ENCODE measurements around the gene CDKAL1. TPM values are rescaled to one million over a fixed set of nuclear protein-coding genes. Genes with fewer than 3 reads are reported as not detected.

CDKAL1 gene
- total RNA-seq, 4 donors from 2014 or later, result 10.1 to 22.0 (median 12.5) TPM

- Histone ChIP-seq H3K36me3 (peaks cover 20% of the 10 kb centered on the region), H3K4me1 (no peaks in the 10 kb centered on the region), H3K27ac (no peak overlapping the region), H3K9me3 (no peaks in the 10 kb centered on the region), H3K27me3 (no peaks in the 10 kb centered on the region), H3K4me3 (no peak overlapping the region)
- DNase-seq (ENCODE audit: low spot score in 2 of 2), result no peak
- TF ChIP-seq CTCF (IDR thresholded peaks at IDR 0.05) (no peak), EP300 (IDR thresholded peaks at IDR 0.05) (no peak), POLR2AphosphoS5 (IDR thresholded peaks at IDR 0.05) (no peak), POLR2A (IDR thresholded peaks at IDR 0.05) (no peak)
- 54% methylated on average over 3 of the region's 3 CpGs for WGBS
Observed at GRCh38 chr6:20599302-20600051, 65.2 kb downstream of the CDKAL1 start.

GRCh38 chr6:20600831-20601230, 66.6 kb downstream of the CDKAL1 start:
- peaks cover 17% of the 10 kb centered on the region for H3K36me3 ChIP-seq
- no peak for TF ChIP-seq POLR2A (IDR thresholded peaks at IDR 0.05)
- TF ChIP-seq EP300 (IDR thresholded peaks at IDR 0.05), result no peak
- TF ChIP-seq POLR2AphosphoS5 (IDR thresholded peaks at IDR 0.05), result no peak
- no peak for TF ChIP-seq CTCF (IDR thresholded peaks at IDR 0.05)
- no peaks in the 10 kb centered on the region for H3K9me3 ChIP-seq
- no peaks in the 10 kb centered on the region for H3K27me3 ChIP-seq
- H3K27ac ChIP-seq, result no peak overlapping the region
- no peak overlapping the region for H3K4me3 ChIP-seq
- no peaks in the 10 kb centered on the region for H3K4me1 ChIP-seq
- no peak for DNase-seq (ENCODE audit: low spot score in 2 of 2)
- WGBS, result 62% methylated on average over 3 of the region's 3 CpGs

- no peaks in the 10 kb centered on the region for H3K4me1 ChIP-seq
- no peak overlapping the region for H3K4me3 ChIP-seq
- no peaks in the 10 kb centered on the region for H3K9me3 ChIP-seq
- H3K36me3 ChIP-seq, result no peaks in the 10 kb centered on the region
- no peaks in the 10 kb centered on the region for H3K27me3 ChIP-seq
- no peak for DNase-seq (ENCODE audit: low spot score in 2 of 2)
- no peak overlapping the region for H3K27ac ChIP-seq
- no peak for TF ChIP-seq EP300 (IDR thresholded peaks at IDR 0.05)
- no peak for TF ChIP-seq POLR2A (IDR thresholded peaks at IDR 0.05)
- TF ChIP-seq POLR2AphosphoS5 (IDR thresholded peaks at IDR 0.05), result no peak
- no peak for TF ChIP-seq CTCF (IDR thresholded peaks at IDR 0.05)
Observed at GRCh38 chr6:20604159-20604558, 69.9 kb downstream of the CDKAL1 start.

GRCh38 chr6:20605061-20605460, 70.8 kb downstream of the CDKAL1 start:
- no peaks in the 10 kb centered on the region for H3K9me3 ChIP-seq
- H3K4me1 ChIP-seq, result no peaks in the 10 kb centered on the region
- no peak overlapping the region for H3K27ac ChIP-seq
- no peak overlapping the region for H3K4me3 ChIP-seq
- no peaks in the 10 kb centered on the region for H3K27me3 ChIP-seq
- DNase-seq (ENCODE audit: low spot score in 2 of 2), result no peak
- WGBS, result 62% methylated on average over 1 of the region's 1 CpG
- TF ChIP-seq POLR2AphosphoS5 (IDR thresholded peaks at IDR 0.05), result no peak
- TF ChIP-seq EP300 (IDR thresholded peaks at IDR 0.05), result no peak
- no peak for TF ChIP-seq POLR2A (IDR thresholded peaks at IDR 0.05)
- TF ChIP-seq CTCF (IDR thresholded peaks at IDR 0.05), result no peak
- H3K36me3 ChIP-seq, result no peaks in the 10 kb centered on the region

- Histone ChIP-seq H3K4me3 (no peak overlapping the region), H3K9me3 (no peaks in the 10 kb centered on the region), H3K4me1 (no peaks in the 10 kb centered on the region), H3K27me3 (no peaks in the 10 kb centered on the region), H3K27ac (no peak overlapping the region), H3K36me3 (no peaks in the 10 kb centered on the region)
- TF ChIP-seq EP300 (IDR thresholded peaks at IDR 0.05) (no peak), POLR2AphosphoS5 (IDR thresholded peaks at IDR 0.05) (no peak), POLR2A (IDR thresholded peaks at IDR 0.05) (no peak), CTCF (IDR thresholded peaks at IDR 0.05) (no peak)
- WGBS, result 91% methylated on average over 3 of the region's 3 CpGs
- no peak for DNase-seq (ENCODE audit: low spot score in 2 of 2)
Observed at GRCh38 chr6:20605581-20605980, 71.3 kb downstream of the CDKAL1 start.
